ENCODE data around the gene SMG6. TPM values are rescaled to one million over a fixed set of nuclear protein-coding genes. Genes with fewer than 3 reads are reported as not detected.

The SMG6 gene
- total RNA-seq, 1 donor from 2014 or later: 47.7 TPM

GRCh38 chr17:2197271-2197670, 106.3 kb downstream of the SMG6 start:
- DNase-seq (ENCODE audit: low spot score, unreplicated experiment): no peak
- H3K9me3 Mint-ChIP-seq (ENCODE audit: low read depth): no peaks in the 10 kb centered on the region
- H3K4me1 Mint-ChIP-seq (ENCODE audit: low read depth): peaks cover 3% of the 10 kb centered on the region
- no peaks in the 10 kb centered on the region for H3K27me3 Mint-ChIP-seq
- H3K4me3 Mint-ChIP-seq (ENCODE audit: low read depth): no peak overlapping the region
- H3K27ac Mint-ChIP-seq: no peak overlapping the region
- peaks cover 10% of the 10 kb centered on the region for H3K36me3 Mint-ChIP-seq (ENCODE audit: insufficient read depth)
- no peak for TF ChIP-seq CTCF (IDR thresholded peaks at IDR 0.05; ENCODE audit: unreplicated experiment)

DNA sequence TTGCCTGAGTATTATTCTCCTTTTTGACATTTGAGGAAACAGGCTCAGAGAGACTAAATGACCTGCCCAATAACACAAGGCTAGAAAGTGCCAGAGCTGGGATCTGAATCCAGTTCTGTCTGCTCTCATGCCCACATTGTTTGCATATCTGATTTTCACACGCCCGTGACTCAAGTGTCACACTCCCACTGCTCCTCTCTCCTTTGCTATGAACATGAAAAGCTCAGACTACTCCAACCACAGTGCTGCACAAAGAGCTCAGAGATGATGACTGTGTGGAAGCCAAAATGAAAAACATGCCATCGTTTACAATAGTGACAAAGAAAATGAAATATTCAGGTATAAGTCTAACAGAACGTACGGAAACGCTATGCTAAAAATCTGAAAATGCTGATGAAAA, 107.9 kb downstream of the SMG6 start:
- peaks cover 9% of the 10 kb centered on the region for H3K36me3 Mint-ChIP-seq (ENCODE audit: insufficient read depth)
- no peaks in the 10 kb centered on the region for H3K9me3 Mint-ChIP-seq (ENCODE audit: low read depth)
- DNase-seq (ENCODE audit: low spot score, unreplicated experiment): no peak
- no peak for TF ChIP-seq CTCF (IDR thresholded peaks at IDR 0.05; ENCODE audit: unreplicated experiment)
- H3K27me3 Mint-ChIP-seq: no peaks in the 10 kb centered on the region
- H3K4me3 Mint-ChIP-seq (ENCODE audit: low read depth): no peak overlapping the region
- peak overlapping the region; percentile 8 for H3K27ac Mint-ChIP-seq
- H3K4me1 Mint-ChIP-seq (ENCODE audit: low read depth): peaks cover 2% of the 10 kb centered on the region

- no peak overlapping the region for H3K27ac Mint-ChIP-seq
- DNase-seq (ENCODE audit: low spot score, unreplicated experiment): no peak
Observed at GRCh38 chr17:2194889-2195335, 108.7 kb downstream of the SMG6 start.

DNA sequence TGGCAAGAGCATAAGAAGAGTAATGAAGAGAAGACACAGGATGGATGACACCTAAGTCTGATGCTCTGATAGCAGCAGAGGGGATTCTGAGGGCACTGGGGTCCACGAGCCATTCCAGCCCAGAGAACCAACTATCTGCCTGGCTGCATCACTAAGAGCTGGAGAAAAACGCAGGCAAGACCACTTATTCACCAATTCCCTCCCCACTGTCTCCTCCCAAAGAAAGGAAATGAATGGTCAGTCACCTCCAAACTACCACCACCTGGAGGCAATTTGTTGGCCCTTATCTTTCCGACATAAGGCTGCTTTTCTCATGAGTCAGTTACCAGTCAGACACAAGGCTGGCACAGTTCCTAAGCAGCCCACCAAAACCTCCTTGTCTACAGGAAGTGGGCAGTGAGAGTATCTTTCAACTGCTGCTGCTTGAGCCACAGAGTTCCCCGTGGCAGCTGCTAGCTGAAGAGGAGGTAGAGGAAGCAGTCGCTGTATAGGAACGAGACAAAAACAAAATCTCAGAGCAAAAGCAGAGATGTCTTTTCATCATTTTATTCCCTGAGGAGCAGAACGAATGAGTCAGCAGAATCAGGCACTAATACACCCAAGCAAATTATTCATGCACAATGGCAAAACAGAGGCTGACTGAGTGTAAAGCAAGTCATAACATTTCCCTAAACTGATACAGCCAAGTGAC, 111.1 kb downstream of the SMG6 start:
- H3K4me1 Mint-ChIP-seq (ENCODE audit: low read depth): peaks cover 6% of the 10 kb centered on the region
- H3K27ac Mint-ChIP-seq: no peak overlapping the region
- H3K27me3 Mint-ChIP-seq: no peaks in the 10 kb centered on the region

More at GRCh38 chr17:2194889-2195335, 108.7 kb downstream of the SMG6 start:
- H3K4me1 Mint-ChIP-seq (ENCODE audit: low read depth): peaks cover 2% of the 10 kb centered on the region
- no peak for TF ChIP-seq CTCF (IDR thresholded peaks at IDR 0.05; ENCODE audit: unreplicated experiment)
- peaks cover 9% of the 10 kb centered on the region for H3K36me3 Mint-ChIP-seq (ENCODE audit: insufficient read depth)
- H3K27me3 Mint-ChIP-seq: no peaks in the 10 kb centered on the region
- no peak overlapping the region for H3K4me3 Mint-ChIP-seq (ENCODE audit: low read depth)
- H3K9me3 Mint-ChIP-seq (ENCODE audit: low read depth): no peaks in the 10 kb centered on the region

GRCh38 chr17:2191785-2192184, 111.8 kb downstream of the SMG6 start:
- H3K27ac Mint-ChIP-seq: no peak overlapping the region
- no peaks in the 10 kb centered on the region for H3K9me3 Mint-ChIP-seq (ENCODE audit: low read depth)
- no peak for TF ChIP-seq CTCF (IDR thresholded peaks at IDR 0.05; ENCODE audit: unreplicated experiment)
- DNase-seq (ENCODE audit: low spot score, unreplicated experiment): no peak
- H3K36me3 Mint-ChIP-seq (ENCODE audit: insufficient read depth): peaks cover 17% of the 10 kb centered on the region
- H3K27me3 Mint-ChIP-seq: no peaks in the 10 kb centered on the region
- H3K4me3 Mint-ChIP-seq (ENCODE audit: low read depth): no peak overlapping the region
- H3K4me1 Mint-ChIP-seq (ENCODE audit: low read depth): peaks cover 6% of the 10 kb centered on the region

More for the DNA sequence above, 111.1 kb downstream of the SMG6 start:
- H3K36me3 Mint-ChIP-seq (ENCODE audit: insufficient read depth): peaks cover 16% of the 10 kb centered on the region
- no peaks in the 10 kb centered on the region for H3K9me3 Mint-ChIP-seq (ENCODE audit: low read depth)
- H3K4me3 Mint-ChIP-seq (ENCODE audit: low read depth): no peak overlapping the region
- TF ChIP-seq CTCF (IDR thresholded peaks at IDR 0.05; ENCODE audit: unreplicated experiment): no peak
- DNase-seq (ENCODE audit: low spot score, unreplicated experiment): no peak
